K562 (cell line): ENCODE results near the gene PRICKLE4.

ENCODE experiments used
- CREB1 ChIP-seq, 2 experiments: sonication (generic) in 1 of 2; formaldehyde crosslinking in 1 of 2; IDR thresholded peaks; 2 replicates each; pipeline versions ENCODE4 v1.6.1 to v1.8.0; 2012 to 2022; ENCODE audit warnings: inconsistent platforms in 1 of 2, mild to moderate bottlenecking in 1 of 2, missing genetic modification reagents in 1 of 2, moderate library complexity in 1 of 2
- CTCF ChIP-seq, 3 experiments: IDR thresholded peaks in 2 of 3; conservative IDR thresholded peaks in 1 of 3; 2 replicates each; pipeline ENCODE4 v1.5.1; 2011 to 2012; ENCODE audit warnings: low read length in 3 of 3, mild to moderate bottlenecking in 3 of 3, control low read depth in 2 of 3, improper control_type of control experiment in 1 of 3, inconsistent platforms in 1 of 3, low read depth in 1 of 3, mixed read lengths in 1 of 3, moderate library complexity in 1 of 3; ENCODE audit not compliant: insufficient read depth in 2 of 3
- EGR1 ChIP-seq: fragments of 450-650 bp; conservative IDR thresholded peaks from 2 replicates; pipeline ENCODE4 v1.6.1; 2017; ENCODE audit warnings: mild to moderate bottlenecking
- FOXM1 ChIP-seq, 2 experiments: fragments of 450-650 bp in 1 of 2; sonication (generic) in 1 of 2; formaldehyde crosslinking in 1 of 2; IDR thresholded peaks; 2 replicates each; pipeline versions ENCODE4 v1.6.1 to v1.9.0; 2017 to 2022; ENCODE audit warnings: low read depth in 2 of 2, mild to moderate bottlenecking in 2 of 2, missing genetic modification reagents in 1 of 2, moderate library complexity in 1 of 2
- MEIS2 ChIP-seq: fragments of 450-650 bp; IDR thresholded peaks from 2 replicates; pipeline ENCODE4 v1.6.1; 2014; ENCODE audit warnings: mild to moderate bottlenecking; ENCODE audit not compliant: partially characterized antibody
- PCBP2 ChIP-seq: fragments of 200-400 bp; formaldehyde crosslinking; IDR thresholded peaks from 2 replicates; pipeline ENCODE4 v1.6.1; 2018; ENCODE audit warnings: low read length, low read depth, mild to moderate bottlenecking, moderate library complexity; ENCODE audit not compliant: poor library complexity, severe bottlenecking
- PRDM10 ChIP-seq: fragments of 450-650 bp; IDR thresholded peaks from 2 replicates; pipeline ENCODE4 v1.6.1; 2018; ENCODE audit not compliant: partially characterized antibody
- RFX5 ChIP-seq: IDR thresholded peaks from 2 replicates; pipeline ENCODE4 v1.6.1; 2011; ENCODE audit warnings: low read depth, mild to moderate bottlenecking, improper control_type of control experiment, low read length
- TCF7 ChIP-seq: sonication (generic); IDR thresholded peaks from 2 replicates; pipeline ENCODE4 v1.6.1; 2016; ENCODE audit warnings: antibody characterized with exemption, borderline replicate concordance
- YY1 ChIP-seq, 3 experiments: IDR thresholded peaks; 2 replicates each; pipeline ENCODE4 v1.6.1; 2011; ENCODE audit warnings: low read length in 2 of 3, mild to moderate bottlenecking in 2 of 3, moderate library complexity in 2 of 3, borderline replicate concordance in 1 of 3, control low read depth in 1 of 3, low read depth in 1 of 3; ENCODE audit not compliant: insufficient read depth in 3 of 3, insufficient replicate concordance in 2 of 3, control insufficient read depth in 1 of 3, insufficient read length in 1 of 3; ENCODE audit errors: extremely low read depth in 1 of 3
- ZNF274 ChIP-seq: IDR thresholded peaks from 2 replicates; pipeline ENCODE4 v1.6.1; 2011; ENCODE audit warnings: low read depth, mild to moderate bottlenecking, low read length, moderate library complexity, borderline replicate concordance

DNA sequence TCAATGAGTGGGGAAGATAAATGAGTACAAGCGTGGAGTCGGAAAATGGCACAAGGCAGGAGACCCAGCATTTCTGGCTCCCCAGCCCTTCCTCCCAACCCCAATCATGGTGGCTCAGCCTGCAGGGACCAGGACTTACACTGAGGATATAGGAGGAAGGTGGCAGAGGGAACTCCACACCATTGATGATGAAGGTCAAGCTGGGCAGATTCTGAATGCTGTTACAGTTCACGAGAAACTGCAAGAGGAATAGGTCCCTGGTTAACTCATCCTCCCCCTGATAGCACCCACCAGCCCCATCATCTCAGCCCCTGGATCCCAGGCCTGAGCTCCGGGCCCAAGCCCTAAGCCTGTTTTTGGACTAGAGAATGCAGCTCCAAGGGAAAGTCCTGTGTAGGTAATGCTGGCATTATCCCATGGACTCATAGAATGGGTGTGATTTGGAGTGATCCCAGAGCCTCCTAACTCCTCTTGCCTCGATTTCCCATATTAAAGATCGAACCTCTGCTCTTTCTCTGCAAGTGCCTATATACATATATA lies 42.9 kb upstream of the PRICKLE4 start:
- TF ChIP-seq CTCF (IDR thresholded peaks at IDR 0.05 in 2 of 3, conservative IDR thresholded peaks at IDR 0.05 in 1 of 3; ENCODE audit: insufficient read depth in 2 of 3, low read depth in 1 of 3, low read length in 3 of 3), result no peak
- TF ChIP-seq YY1 (IDR thresholded peaks at IDR 0.05; ENCODE audit: borderline replicate concordance in 1 of 3, control insufficient read depth in 1 of 3, extremely low read depth in 1 of 3, insufficient read depth in 3 of 3, insufficient read length in 1 of 3, insufficient replicate concordance in 2 of 3, low read depth in 1 of 3, low read length in 2 of 3), result no peak
- no peak for TF ChIP-seq EGR1
- TF ChIP-seq CREB1 (IDR thresholded peaks at IDR 0.05), result no peak
- TF ChIP-seq CREB1 (CRISPR knock-in tag; IDR thresholded peaks at IDR 0.05), result no peak
- TF ChIP-seq PCBP2, result no peak
- TF ChIP-seq PRDM10, result no peak
- no peak for TF ChIP-seq RFX5
- TF ChIP-seq ZNF274, result no peak
- no peak for TF ChIP-seq FOXM1 (IDR thresholded peaks at IDR 0.05; ENCODE audit: low read depth)
- TF ChIP-seq FOXM1 (CRISPR knock-in tag; IDR thresholded peaks at IDR 0.05; ENCODE audit: low read depth), result no peak
- TF ChIP-seq TCF7, result no peak
- TF ChIP-seq MEIS2, result no peak
